Measurements from ENCODE around the gene OIT3.
"Not testable (repeated sequence)": the region's sequence is repeated elsewhere in the genome, so short reads cannot be mapped to it uniquely, and the experiment has no call there.

The OIT3 gene

DNA sequence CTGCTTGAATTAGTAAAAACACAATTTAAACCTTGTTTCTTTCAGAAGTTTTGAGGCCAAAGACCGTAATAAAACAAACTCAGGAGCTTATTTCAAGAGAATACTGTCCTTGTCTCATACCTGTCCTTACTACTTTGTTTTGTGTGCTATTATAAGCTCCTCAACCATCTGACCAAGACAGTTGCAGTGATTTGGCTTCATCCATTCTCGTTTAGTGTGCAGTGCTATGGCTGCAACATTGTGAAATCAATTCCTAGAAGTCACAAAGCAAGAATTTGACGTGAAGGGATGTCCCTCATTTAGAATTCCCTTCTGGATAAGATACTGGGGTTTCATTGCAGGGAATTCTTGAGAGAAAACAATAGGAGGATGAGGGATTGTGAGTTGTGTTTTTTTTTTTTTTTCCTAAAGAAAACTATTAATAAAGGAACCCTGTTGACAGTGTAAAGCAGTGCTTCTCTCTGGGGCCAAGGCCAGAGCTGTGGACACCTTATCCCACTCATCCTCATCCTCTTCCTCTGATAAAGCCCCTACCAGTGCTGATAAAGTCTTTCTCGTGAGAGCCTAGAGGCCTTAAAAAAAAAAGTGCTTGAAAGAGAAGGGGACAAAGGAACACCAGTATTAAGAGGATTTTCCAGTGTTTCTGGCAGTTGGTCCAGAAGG, at the start of gene OIT3:
TSS of gene OIT3 (plus strand) at position 604 of the 663 bp plus-strand sequence. CDS start 60 bp downstream, outside the sequence.
- no peak for DNase-seq

DNA sequence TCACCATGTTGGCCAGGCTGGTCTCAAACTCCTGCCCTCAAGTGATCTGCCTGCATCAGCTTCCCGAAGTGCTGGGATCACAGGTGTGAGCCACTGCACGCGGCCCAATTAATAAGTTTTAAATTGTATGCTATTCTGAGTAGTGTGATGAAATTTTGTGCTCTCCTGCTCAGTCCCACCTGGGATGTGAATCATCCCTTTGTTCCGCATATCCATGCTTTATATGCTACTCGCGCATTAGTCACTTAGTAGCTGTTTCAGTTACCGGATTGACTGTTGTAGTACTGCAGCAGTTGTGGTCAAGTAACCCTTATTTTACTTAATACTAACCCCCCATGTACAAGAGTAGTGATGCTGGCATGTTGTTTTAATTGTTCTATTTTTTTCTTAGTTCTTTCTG, 47.3 kb upstream of the OIT3 start:
- DNase-seq, result no peak

DNA sequence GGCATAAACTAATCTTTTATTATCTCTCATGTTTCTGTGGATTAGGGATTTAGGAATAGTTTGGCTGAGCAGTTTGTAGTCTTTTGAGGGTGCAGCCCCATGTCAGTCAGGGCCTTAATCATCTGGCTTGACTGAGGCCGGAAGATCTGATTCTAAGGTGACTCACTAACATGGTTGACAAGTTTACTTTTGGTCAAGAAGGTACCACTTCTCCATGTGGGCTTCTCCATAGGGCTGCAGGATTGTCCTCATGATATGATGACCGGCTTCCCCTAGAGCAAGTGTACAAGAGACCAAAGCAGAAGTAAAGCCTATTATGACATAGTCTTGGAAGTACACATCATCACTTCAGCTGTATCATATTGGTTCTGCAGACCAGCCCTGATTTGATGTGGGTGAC, 45.9 kb upstream of the OIT3 start:
- no peak for DNase-seq

DNA sequence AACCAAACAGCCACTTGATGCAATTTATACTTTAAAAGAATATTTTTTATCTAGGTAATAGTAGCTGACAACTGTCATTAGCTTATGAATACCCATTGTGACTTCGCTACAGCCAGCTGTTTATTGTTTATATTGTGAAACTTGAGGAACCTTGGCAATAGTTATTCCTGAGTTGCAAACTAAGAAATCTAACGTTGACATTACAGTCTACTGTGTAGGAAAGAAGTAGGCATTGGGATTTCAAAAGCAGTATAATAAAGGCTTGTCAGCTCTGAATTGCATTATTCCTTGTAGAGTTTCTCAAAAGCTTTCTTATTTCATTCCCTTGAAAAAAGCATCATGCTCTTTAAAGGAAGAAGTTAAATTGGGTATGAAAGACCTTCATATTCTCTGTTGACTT, 42.7 kb upstream of the OIT3 start:
- no peak for DNase-seq

DNA sequence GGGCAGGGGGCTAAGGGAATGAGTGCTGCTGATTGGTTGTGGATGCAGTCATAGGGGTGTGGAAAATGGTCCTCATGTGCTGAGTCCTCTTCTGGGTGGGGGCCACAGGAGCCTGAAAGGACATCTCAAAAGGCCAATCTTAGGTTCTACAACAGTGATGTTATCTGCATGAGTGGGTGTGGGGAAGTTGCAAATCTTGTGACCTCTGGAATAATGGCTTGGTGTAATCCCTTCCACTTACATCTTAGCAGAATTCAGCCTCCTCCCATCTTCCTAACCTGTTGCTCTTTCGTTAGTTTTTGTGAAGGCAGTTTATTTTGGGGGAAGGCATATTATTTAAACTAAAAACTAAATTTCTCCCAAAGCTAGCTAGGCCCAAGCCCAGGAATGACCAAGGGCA, 42.0 kb upstream of the OIT3 start:
- no peak for DNase-seq

DNA sequence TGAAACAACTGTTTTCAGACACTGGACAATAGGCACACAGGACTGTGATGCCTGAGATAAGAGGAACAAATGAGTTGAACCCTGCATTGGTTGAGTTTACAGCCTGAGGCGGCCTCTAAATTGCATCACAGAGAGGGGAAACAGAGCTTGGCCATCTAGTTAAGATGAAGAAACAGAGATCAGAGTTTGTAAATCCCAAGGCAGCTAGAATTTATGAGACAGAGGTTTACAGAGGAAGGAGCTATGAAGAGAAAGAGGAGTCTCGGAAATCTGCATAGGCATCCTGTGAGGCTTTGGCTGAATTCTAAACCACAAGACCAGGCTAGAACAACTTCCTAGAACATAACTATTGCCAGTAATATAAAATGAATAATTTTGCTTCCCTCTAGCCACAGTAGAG, 41.0 kb upstream of the OIT3 start:
- no peak for DNase-seq

DNA sequence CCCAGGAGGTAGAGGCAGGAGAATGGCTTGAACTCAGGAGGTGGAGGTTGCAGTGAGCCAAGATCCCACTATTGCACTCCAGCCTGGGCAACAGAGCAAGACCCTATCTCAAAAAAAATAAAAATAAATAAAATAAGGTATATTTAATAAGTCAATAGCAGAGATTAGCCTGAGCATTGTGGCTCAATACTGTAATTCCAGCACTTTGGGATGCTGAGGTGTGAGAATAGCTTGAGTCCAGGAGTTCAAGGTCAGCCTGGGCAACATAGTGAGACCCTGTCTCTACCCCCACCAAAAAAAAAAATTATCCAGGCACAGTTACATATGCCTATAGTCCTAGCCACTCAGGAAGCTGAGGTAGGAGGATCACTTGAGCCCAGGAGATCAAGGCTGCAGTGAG, 38.4 kb upstream of the OIT3 start:
- no peak for DNase-seq

DNA sequence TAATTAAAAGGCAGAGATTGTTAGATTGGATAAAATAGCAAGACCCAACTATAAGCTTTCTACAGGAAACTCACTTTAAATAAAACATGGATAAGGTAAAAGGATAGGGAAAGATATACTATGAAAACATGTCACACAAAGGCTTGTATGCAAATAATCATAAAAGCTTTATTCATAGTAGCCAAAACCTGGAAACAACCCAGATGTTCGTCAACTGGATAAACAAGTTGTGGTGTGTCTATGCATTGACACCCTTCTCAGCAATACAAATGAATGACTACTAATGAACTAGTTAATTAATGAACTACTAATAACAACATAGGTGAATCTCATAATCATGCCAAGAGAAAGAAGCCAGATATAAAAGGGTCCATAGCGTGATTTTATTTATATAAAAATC, 37.7 kb upstream of the OIT3 start:
- DNase-seq, result no peak

DNA sequence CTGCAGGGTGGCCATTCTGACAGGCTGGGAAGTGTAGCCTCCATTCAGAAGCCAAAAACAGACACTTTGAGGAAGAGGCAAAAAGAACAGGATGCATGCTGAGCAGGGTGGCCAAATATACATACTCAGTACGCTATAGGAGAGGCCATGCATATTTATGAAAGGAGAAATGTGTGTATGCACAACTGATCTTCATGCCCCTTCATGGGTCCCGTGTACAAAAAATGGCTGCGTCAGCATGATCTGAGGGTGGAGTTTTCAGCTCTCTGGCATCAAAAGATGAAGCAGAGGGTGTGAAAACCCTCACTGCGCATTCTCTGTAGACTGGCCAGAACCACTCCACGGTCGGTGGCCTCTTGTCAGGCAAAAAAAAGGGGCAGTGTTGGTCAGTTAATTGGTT, 35.5 kb upstream of the OIT3 start:
- DNase-seq, result no peak

DNA sequence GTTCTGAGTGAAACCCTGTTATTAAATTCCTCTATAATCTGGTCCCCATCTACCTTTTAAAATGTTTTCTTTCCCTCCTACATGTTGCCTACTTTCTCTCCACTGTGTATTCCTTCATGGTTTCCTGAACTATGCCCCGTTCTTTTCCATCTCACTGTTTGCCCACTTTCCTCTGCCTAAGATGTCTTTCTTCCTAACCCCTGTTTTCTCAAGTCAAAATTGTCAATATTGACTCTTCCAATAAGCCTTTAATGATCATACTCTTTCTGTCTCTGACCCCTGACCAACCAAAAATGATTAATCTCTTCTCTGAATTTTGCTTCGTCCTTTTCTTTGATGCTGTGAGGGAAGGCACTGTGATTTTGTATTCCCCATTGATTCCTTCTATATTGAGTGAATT, 30.6 kb upstream of the OIT3 start:
- DNase-seq, result no peak

DNA sequence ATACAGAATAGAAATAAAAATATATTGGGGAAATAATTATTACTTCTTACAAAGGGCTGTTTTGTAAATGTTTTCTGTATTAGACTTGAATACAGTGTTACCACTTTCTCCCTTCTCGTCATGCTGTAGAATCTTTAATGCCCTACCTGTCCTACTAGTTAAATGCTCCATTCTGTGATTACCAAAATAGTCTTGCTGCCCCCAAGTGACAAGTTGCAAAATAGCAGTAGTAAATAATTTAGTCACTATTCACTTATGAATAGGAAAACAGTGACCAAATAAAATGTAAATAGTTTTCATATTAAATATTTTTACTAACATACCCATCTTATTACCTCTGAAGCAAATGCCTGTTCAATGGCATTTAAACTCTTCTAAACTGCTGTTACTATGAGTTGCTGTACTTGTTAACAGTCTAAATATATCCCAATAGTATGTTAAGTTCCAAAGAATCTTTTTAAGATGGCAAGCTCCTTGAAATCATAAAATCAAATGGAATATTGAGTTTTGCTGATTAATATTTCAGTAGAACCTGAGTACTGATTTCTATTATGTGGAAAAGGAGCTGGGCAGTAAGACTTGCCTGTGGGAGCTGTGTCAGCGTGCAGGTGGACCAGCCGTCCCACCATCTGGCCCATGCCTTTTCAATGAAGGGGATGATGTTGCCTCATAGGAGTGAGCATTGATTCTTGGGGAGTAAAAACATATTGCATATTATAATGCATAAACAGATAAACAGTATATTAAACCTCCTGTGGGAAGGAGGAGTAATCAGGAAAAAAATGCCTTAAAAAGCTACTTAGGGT, 18.1 kb upstream of the OIT3 start:
- DNase-seq, result peak; percentile 48

DNA sequence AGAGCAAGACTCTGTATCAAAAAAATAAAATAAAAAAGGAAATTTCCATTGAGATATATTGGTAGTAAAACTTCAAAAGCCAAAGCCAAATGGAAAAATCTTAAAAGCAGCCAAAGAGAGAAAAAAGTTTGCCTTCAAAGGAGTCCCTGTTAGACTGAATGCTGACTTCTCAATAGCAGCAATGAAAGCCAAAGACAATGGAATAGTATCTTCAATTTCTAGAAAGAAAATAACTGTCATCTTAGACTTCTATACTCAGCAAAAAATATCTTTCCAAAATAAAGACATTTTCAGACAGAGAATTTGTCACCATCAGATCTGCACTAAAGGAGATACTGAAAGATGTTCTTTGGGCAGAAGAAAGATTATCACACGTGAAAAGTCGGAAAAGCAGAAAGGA, 14.3 kb upstream of the OIT3 start:
- no peak for DNase-seq

DNA sequence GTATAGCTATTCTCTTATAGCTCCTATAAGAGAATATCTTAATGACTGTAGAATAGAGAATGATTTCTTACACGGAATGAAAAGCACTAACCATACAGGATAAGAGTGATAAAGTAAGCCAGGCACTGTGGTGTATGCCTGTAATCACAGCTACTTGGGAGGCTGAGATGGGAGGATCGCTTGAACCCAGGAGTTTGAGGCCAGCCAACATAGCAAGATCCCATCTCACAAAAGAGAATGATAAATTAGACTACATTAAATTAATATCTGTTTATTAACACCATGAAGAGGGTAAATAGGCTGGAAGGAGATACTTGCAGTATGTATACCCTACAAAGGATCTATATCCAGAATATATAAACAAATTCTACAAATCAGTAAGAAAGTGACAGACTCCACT, 12.2 kb upstream of the OIT3 start:
- no peak for DNase-seq

DNA sequence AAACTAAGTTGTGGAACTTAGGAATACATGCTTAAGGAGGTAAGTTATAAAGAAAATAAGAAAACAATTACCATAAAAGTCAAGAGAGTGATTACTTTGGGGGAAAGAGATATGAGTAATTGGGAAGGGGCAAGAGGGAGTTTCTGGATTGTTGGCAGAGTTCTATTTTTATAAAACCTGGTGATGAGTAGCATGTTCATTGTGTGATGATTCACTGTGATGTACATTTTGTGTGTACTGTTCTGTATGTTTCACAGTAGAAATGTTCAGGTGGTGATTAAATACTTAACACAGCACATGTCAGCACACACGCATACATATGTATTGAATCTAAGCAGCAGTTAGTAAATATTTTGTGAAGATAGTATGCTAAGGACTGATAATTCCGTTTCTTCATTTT, 9.7 kb upstream of the OIT3 start:
- no peak for DNase-seq

DNA sequence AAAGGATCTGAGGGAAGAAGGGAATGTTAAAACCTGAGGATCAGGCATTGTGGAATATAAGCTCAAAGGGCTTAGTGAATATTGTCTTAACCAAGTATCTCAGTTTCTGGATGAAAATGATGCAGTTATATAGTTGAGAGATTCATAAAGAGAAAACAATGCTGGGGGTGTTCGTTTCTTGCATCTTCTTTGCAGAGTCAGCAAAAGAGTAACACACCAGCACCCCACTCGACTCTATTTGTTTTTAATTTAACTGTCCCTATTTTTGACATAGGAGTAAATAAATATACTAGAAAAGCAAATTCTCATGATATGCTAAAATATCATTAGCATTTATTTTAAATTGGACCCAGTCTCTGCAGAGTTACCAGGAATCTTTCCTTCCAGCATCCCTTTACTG, 7.6 kb upstream of the OIT3 start:
- no peak for DNase-seq

DNA sequence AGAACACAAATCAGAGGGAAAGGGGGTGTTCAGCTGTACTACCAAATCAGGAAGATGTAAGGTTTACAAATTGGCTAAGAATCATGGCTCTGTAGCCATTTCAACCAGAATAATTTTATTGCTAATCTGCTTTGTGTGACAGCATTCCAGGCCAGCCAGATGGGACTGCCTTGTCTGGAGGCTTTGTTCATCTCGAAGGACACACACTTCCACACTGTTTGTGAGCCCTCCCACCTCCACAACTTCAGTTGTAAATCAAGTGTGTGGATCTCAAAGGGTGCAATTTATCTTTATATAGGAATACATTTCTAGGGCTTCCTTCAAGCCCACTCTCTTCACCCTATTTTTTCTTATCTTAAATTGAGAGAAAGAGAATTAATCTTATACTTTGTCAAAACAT, 6.9 kb upstream of the OIT3 start:
- no peak for DNase-seq

DNA sequence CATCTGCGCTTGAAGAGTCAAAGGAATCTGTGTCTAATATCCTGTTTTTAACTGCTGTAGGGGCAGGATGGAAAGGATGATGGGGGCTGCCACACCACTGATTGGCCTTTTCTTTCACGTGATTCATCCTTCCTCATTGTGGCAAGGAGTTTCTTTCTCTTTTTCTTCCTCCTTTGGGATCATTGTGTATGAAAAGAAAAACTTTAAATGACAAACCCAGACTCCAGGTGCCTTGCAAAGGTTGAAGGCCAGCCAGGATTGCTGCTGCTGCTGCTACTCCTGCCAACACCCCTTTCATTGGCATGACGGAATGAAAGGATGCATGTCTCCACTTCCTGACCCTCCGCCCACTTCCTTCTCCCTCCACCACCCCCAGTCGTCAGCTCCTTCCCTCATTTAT, 6.5 kb upstream of the OIT3 start:
- no peak for DNase-seq

DNA sequence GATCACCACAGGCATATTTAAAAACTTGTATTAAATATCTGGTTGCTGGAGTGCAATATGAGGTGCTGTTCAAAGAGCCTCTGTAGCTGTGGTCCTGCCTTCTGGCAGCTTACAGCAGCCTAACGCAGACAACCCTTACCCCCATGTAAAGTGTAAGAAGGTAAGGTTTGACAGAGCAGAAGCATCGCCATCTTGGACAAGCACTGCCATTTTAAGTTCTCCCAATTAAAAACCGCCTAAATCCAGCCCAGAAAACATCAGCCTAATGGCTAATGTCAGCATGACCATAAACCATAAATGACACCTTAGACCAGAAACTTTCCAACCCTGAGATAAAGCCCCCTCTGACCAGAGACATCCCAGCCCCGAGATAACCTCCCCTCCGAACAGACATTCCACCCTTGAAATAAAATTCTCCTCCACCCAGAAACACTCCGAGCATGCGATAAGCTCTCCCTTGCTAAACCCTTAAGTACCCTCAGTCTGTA, 5.3 kb upstream of the OIT3 start:
- DNase-seq, result no peak

DNA sequence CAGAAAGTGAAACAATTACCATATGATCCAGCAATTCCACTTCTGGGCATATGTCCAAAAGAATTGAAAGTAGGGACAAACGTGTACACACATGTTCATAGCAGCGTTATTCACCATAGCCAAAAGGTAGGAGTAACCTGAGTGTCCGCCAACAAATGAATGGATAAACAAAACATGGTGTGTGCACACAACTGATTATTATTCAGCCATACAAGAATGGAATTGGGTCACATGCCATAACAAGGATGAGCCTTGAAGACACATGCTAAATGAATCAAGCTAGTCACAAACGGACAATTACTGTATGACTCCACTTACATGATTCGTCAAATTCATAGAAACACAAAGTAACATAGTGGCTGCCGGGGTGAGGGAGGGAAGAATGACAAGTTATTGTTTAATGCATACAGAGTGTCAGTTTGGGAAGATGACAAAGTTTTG, 4.1 kb upstream of the OIT3 start:
- no peak for DNase-seq

DNA sequence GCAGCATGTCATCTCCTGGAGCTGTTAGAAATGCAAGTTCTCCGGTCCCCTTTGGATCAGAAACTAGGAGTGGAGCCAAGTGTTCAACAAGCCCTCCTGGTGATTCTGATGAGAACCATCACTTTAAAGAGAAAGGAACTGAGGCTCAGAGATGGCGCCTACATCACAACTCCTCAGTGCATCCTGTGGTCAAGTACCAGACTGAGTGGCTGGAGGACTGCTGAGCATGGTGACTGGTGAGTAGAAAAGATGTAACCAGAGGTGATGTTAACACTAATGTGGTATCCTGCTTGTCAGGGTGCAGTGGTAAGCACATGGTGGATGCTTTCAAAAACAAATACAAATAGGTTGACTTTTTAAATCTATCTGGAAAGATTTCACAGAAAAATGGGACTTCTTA, 3.5 kb upstream of the OIT3 start:
- DNase-seq, result no peak

DNA sequence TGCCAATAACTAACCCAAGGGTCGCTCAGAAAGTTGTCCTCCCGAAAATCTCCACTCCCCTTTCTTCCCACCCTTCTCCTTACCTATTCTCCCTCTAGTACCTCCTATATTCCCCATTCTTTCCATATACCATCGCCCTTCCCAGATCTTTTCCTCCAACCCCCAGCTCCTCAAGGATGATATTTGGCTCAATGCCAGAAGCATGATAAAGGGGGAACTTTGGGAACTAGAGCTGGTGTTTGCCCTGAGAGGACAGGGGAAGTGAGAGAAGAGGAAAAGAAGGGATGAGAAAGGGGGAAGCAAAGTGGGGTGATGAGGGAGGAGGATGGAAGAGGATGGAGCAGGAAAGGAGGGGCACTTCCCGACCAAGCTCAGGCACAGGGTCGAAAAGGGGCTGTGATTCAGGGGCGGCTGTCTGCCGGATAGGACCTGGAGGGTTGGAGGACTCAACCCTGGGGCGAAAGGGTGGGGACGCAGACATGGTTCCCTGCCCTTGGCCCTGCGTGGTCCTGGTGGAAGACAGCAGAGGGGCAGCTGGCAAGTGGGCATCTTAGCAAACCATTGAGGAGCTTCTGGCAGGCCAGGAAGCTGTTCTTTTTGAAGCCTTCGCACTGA, 1.8 kb downstream of the OIT3 start:
- no peak for DNase-seq

DNA sequence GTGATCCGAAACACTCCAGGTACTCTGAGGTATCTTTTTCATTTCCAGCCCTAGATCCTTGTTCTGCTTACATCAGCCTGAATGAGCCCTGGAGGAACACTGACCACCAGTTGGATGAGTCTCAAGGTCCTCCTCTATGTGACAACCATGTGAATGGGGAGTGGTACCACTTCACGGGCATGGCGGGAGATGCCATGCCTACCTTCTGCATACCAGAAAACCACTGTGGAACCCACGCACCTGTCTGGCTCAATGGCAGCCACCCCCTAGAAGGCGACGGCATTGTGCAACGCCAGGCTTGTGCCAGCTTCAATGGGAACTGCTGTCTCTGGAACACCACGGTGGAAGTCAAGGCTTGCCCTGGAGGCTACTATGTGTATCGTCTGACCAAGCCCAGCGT, 5.1 kb downstream of the OIT3 start:
- DNase-seq, result no peak

DNA sequence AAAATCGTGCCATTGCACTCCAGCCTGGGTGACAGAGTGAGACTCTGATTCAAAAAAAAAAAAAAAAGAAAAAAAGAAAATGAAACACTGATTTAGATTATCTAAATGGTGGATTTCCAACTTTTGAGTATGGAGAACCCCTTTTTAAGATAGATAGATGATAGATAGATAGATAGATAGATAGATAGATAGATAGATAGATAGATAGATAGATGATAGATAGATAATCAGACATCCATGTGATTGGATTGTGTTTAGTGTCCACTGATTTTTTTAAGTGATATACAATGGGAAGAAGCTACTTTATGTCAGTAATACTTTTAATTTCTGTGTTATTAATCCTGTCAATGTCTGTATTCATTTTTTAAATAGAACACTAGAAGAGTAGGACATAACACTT, 6.0 kb downstream of the OIT3 start:
- DNase-seq, result no peak

DNA sequence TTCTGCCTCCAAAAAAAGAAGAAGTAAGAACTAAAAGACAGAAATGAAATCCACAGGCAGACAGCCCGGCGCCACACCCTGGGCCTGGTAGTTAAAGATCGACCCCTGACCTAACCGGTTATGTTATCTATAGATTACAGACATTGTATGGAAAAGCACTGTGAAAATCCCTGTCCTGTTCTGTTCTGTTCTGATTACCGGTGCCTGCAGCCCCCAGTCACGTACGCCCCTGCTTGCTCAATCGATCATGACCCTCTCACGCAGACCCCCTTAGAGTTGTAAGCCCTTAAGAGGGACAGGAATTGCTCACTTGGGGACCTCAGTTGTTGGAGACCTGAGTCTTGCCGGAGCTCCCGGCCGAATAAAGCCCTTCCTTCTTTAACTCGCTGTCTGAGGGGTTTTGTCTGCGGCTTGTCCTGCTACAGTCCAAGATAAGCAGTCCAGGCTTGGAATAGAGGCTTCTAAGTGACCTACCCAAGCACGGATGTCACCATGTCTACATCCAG, 10.5 kb downstream of the OIT3 start:
- DNase-seq, result not testable (repeated sequence)
